PC-9 (cell line): ENCODE results near the gene SCN8A.

Experiments
- CTCF ChIP-seq: fragments of 200-600 bp; sonication (generic); conservative IDR thresholded peaks from 2 replicates; pipeline ENCODE4 v1.6.1; 2017; ENCODE audit warnings: mixed run types, antibody characterized with exemption, mild to moderate bottlenecking, moderate library complexity
- EZH2 ChIP-seq: fragments of 200-600 bp; sonication (generic); IDR thresholded peaks from 2 replicates; pipeline ENCODE4 v1.8.0; 2017; ENCODE audit warnings: antibody characterized with exemption, low read depth

GRCh38 chr12:51687614-51688013 lies 96.6 kb downstream of the SCN8A start:
- TF ChIP-seq CTCF, result no peak
- TF ChIP-seq EZH2, result no peak
